Measurements from ENCODE around the gene GJA4.

GJA4 gene

DNA sequence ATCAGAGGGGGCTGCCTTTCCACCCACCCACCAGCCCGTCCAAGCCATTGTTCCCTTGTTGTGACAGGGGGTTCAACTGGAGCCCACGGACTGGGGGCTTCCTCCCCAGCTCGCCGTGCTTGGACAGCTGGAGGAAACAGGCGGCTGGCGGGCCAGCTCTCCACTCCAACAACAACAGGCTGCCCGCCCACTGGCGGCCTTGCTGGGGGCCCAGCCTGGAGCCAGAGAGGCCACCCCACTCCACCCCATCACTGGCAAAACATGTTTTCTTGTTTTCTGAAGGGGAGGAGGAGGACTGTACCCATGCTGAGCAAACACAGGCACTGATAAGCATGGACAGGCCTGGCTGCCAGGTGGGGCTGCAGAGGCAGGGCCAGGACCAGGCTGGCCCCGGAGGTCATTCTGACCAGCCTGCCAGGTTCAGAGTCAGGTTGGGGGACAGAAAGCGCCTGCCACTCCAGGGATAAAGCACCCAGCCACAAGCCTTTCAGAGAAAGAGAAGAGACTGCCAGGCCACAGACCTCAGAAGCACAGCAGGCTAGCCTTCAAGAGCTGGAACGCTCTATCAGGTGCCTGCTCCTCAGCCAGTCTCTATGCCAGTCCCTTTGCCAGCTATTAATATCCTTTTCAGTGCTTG, 32.8 kb downstream of the GJA4 start:
- Histone ChIP-seq H3K4me3 (ENCODE audit: low read length) (no peak overlapping the region), H3K9me3 (replicated peaks; ENCODE audit: low read length) (no peaks in the 10 kb centered on the region), H3K27me3 (ENCODE audit: control insufficient read depth, insufficient read depth, low read length) (no peaks in the 10 kb centered on the region), H3K4me2 (ENCODE audit: low read length) (no peak overlapping the region), H3K4me1 (ENCODE audit: control insufficient read depth, insufficient read depth, low read length) (no peaks in the 10 kb centered on the region), H3K36me3 (ENCODE audit: insufficient read depth, low read length) (no peaks in the 10 kb centered on the region), H3K9ac (ENCODE audit: low read depth, low read length) (no peak overlapping the region)

GRCh38 chr1:34827341-34827941, 34.6 kb downstream of the GJA4 start:
- Histone ChIP-seq H3K9me3 (replicated peaks; ENCODE audit: low read length) (no peaks in the 10 kb centered on the region), H3K9ac (ENCODE audit: low read depth, low read length) (no peak overlapping the region), H3K4me3 (ENCODE audit: low read length) (no peak overlapping the region), H3K36me3 (ENCODE audit: insufficient read depth, low read length) (no peaks in the 10 kb centered on the region), H3K27me3 (ENCODE audit: control insufficient read depth, insufficient read depth, low read length) (no peaks in the 10 kb centered on the region), H3K4me1 (ENCODE audit: control insufficient read depth, insufficient read depth, low read length) (no peaks in the 10 kb centered on the region), H3K4me2 (ENCODE audit: low read length) (no peak overlapping the region)

DNA sequence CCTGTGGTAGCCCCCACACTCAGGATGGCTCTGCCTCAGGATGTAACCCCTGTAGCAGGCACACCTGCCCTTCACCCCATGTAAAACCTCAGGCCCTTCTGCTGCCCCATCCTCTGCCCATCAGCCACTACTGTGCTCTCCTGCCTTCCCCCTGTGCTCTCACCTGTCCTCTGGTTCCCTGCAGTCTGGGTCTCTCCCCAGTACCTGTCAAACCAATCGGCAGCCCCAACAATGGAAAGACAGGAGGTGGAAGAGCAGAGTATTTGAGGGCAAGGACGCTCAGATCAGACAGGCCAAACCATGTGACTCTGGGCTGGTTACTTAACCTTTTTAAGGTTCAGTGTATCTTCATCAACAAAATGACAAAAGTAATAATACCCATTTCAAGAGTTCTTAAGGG, 35.8 kb downstream of the GJA4 start:
- Histone ChIP-seq H3K4me3 (ENCODE audit: low read length) (no peak overlapping the region), H3K4me1 (ENCODE audit: control insufficient read depth, insufficient read depth, low read length) (no peaks in the 10 kb centered on the region), H3K27me3 (ENCODE audit: control insufficient read depth, insufficient read depth, low read length) (no peaks in the 10 kb centered on the region), H3K4me2 (ENCODE audit: low read length) (no peak overlapping the region), H3K9me3 (replicated peaks; ENCODE audit: low read length) (no peaks in the 10 kb centered on the region), H3K36me3 (ENCODE audit: insufficient read depth, low read length) (no peaks in the 10 kb centered on the region), H3K9ac (ENCODE audit: low read depth, low read length) (no peak overlapping the region)

DNA sequence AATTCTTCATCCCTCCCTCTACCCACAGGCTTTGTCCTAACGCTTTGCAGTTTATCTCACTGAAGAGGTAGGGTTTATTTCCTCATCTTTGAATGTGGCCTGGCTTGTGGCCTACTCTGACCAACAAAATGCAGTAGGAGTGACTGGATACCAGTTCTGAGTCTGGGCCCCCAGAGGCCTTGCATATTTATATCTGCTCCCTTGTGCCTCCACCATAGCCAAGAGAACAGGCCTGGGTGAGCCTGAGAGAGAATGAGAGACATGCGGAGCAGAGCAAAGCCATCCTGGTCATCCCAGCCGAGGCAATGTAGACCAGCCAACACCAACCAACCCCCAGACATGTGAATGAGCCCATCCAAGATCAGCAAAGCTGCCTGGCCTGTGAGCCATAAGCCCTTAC, 36.5 kb downstream of the GJA4 start:
- no peak overlapping the region for H3K9ac ChIP-seq (ENCODE audit: low read depth, low read length)
- H3K4me3 ChIP-seq (ENCODE audit: low read length), result no peak overlapping the region
- no peaks in the 10 kb centered on the region for H3K9me3 ChIP-seq (replicated peaks; ENCODE audit: low read length)
- H3K4me1 ChIP-seq (ENCODE audit: control insufficient read depth, insufficient read depth, low read length), result no peaks in the 10 kb centered on the region
- no peaks in the 10 kb centered on the region for H3K27me3 ChIP-seq (ENCODE audit: control insufficient read depth, insufficient read depth, low read length)
- no peak overlapping the region for H3K4me2 ChIP-seq (ENCODE audit: low read length)
- no peaks in the 10 kb centered on the region for H3K36me3 ChIP-seq (ENCODE audit: insufficient read depth, low read length)

DNA sequence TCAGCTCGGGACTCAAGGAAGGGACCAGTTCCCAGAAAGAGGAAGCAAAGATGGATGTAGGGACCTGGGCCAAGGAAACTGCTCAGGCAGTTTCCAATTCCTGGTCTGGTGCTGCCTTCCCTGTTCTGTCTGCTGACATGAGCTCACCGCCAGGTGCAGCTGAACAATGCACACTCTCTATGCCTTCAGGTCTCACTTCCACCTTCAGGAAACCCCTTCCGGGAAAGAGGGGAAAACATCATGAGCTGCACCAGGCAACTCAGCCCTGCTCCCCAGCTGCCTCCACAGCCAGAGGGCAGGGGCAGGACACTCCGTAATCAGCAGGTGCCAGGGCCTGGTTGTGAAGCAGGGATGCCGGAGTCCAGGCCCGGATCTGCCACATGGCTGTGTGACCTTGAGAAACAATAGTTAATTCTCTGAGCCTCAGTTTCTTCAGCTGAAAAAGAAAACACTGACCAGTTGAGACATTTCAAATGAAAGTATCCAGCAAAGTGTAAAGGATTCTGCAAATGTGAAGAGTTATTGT, 39.0 kb downstream of the GJA4 start:
- no peak overlapping the region for H3K4me3 ChIP-seq (ENCODE audit: low read length)
- H3K9ac ChIP-seq (ENCODE audit: low read depth, low read length), result no peak overlapping the region
- no peaks in the 10 kb centered on the region for H3K27me3 ChIP-seq (ENCODE audit: control insufficient read depth, insufficient read depth, low read length)
- no peaks in the 10 kb centered on the region for H3K9me3 ChIP-seq (replicated peaks; ENCODE audit: low read length)
- H3K36me3 ChIP-seq (ENCODE audit: insufficient read depth, low read length), result no peaks in the 10 kb centered on the region
- H3K4me2 ChIP-seq (ENCODE audit: low read length), result no peak overlapping the region
- no peaks in the 10 kb centered on the region for H3K4me1 ChIP-seq (ENCODE audit: control insufficient read depth, insufficient read depth, low read length)

DNA sequence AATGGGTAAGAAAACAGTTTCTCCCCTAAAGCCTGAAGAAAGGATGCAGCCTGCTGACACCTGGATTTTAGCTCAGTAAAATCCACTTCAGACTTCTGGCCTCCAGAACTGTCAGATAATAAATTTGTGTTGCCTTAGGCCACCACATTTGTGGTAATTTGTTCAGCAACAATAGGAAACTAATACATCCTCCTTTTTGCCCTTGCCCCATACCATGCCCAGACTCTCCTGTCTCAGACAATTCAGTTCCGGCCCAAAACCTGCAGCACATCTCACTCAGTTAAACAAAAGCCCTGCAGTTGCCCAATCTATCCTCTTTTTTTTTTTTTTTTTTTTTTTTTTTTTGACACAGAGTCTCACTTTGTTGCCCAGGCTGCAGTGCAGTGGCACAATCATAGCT, 40.9 kb downstream of the GJA4 start:
- no peak overlapping the region for H3K4me2 ChIP-seq (ENCODE audit: low read length)
- no peaks in the 10 kb centered on the region for H3K27me3 ChIP-seq (ENCODE audit: control insufficient read depth, insufficient read depth, low read length)
- H3K36me3 ChIP-seq (ENCODE audit: insufficient read depth, low read length), result no peaks in the 10 kb centered on the region
- H3K9ac ChIP-seq (ENCODE audit: low read depth, low read length), result no peak overlapping the region
- no peak overlapping the region for H3K4me3 ChIP-seq (ENCODE audit: low read length)
- H3K4me1 ChIP-seq (ENCODE audit: control insufficient read depth, insufficient read depth, low read length), result no peaks in the 10 kb centered on the region
- no peaks in the 10 kb centered on the region for H3K9me3 ChIP-seq (replicated peaks; ENCODE audit: low read length)

DNA sequence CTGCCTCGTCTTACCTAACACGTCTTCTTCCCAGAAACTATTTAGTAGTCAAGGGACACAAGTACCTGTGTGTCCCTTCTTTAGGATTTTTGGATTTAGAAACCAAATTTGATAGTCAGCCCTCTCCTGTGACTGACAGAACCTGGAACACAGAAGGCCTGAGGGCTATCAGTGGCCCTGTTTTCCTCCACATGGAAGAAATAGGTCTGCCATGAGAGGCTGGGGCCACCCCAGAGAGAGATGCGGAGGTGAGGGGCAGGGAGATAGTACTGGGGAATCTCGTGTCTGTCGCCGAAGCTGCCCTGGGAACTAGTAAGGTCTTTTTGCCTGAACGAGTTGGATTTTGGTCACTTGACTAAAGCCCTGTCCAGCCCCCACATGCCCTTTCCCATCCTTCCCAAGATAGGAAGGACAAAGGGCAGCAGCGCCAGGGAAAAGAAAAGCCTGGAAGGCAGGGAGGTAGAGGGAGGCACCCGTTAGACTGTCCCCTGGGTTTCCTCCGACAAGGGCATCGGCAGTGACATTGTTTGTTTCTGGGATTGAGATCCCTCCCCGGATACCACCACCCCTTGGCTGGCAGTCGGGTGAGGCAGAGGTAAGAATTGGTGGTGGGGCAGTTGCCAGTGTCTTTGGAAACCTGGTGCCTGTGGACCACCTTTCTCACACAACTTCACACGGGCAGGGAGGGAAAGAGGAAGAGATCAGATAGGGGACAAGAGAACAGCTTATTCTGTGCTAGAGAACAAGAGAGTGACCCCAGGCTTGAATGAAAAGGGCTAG, 46.9 kb downstream of the GJA4 start:
- Histone ChIP-seq H3K36me3 (ENCODE audit: insufficient read depth, low read length) (no peaks in the 10 kb centered on the region), H3K4me3 (ENCODE audit: low read length) (no peak overlapping the region), H3K4me1 (ENCODE audit: control insufficient read depth, insufficient read depth, low read length) (no peaks in the 10 kb centered on the region), H3K9ac (ENCODE audit: low read depth, low read length) (no peak overlapping the region), H3K4me2 (ENCODE audit: low read length) (no peak overlapping the region), H3K9me3 (replicated peaks; ENCODE audit: low read length) (no peaks in the 10 kb centered on the region), H3K27me3 (ENCODE audit: control insufficient read depth, insufficient read depth, low read length) (no peaks in the 10 kb centered on the region)

DNA sequence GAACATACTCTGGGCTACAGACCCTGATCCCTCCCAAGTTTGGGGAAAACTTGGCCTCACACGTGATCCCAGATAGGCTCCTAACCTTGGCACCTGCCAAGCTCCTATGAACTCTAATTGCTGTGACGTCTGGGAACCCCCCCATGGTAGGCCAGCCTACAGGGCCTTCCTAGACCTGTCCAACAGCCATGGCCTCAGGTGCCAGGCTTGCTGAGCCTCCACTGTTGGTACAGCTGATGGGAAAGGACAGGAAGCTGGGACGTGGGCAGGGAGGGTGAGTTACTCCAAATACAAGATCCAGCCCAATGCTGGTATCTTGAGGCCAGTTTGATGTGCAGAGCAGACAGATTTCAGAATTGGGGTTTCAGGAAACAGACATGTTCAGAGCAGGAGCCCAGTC, 47.6 kb downstream of the GJA4 start:
- no peaks in the 10 kb centered on the region for H3K36me3 ChIP-seq (ENCODE audit: insufficient read depth, low read length)
- no peaks in the 10 kb centered on the region for H3K27me3 ChIP-seq (ENCODE audit: control insufficient read depth, insufficient read depth, low read length)
- H3K4me3 ChIP-seq (ENCODE audit: low read length), result no peak overlapping the region
- H3K4me1 ChIP-seq (ENCODE audit: control insufficient read depth, insufficient read depth, low read length), result no peaks in the 10 kb centered on the region
- no peaks in the 10 kb centered on the region for H3K9me3 ChIP-seq (replicated peaks; ENCODE audit: low read length)
- no peak overlapping the region for H3K9ac ChIP-seq (ENCODE audit: low read depth, low read length)
- H3K4me2 ChIP-seq (ENCODE audit: low read length), result no peak overlapping the region

DNA sequence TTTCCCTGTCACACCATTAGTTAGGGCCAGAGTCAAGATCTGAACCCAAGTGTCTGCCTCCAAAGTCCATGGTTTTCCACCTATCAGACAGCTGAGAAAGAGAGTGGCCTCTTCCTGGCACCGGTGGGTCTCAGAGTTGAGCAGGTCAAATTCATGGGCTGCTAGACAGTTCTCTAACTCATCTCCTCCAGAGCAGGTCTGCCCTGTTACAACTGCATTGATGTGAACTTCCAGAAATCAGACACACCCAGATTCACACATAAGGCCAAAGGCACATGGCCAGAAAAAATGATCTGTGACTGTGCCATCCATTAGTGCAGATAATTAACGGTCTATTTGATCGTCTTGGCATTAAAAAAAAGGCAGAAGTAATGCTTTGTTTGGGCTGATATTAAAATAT, 49.3 kb downstream of the GJA4 start:
- Histone ChIP-seq H3K4me3 (ENCODE audit: low read length) (no peak overlapping the region), H3K9ac (ENCODE audit: low read depth, low read length) (no peak overlapping the region)

DNA sequence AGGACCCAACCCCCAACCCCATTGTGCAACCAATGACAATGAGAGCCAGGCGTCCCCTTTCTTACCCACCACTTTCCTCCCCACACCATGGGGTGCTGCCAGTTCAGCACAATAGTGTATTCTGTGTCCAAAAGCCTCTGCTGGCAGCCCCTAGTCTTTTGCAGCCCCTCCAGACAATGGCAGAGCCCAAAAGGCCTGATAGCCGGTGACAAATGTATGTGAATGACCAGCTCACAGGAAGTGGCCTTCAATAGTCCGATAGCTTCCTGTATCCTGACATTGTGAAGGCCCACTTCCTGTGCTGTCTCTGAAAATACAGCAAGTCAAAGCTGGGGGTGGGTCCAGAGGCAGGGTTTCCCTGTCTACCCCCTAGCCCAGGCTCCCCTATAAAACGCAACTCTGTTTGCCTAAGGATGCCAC, 50.2 kb downstream of the GJA4 start:
- Histone ChIP-seq H3K4me3 (ENCODE audit: low read length) (no peak overlapping the region), H3K4me2 (ENCODE audit: low read length) (no peak overlapping the region), H3K9ac (ENCODE audit: low read depth, low read length) (no peak overlapping the region), H3K27me3 (ENCODE audit: control insufficient read depth, insufficient read depth, low read length) (no peaks in the 10 kb centered on the region), H3K9me3 (replicated peaks; ENCODE audit: low read length) (no peaks in the 10 kb centered on the region), H3K4me1 (ENCODE audit: control insufficient read depth, insufficient read depth, low read length) (no peaks in the 10 kb centered on the region), H3K36me3 (ENCODE audit: insufficient read depth, low read length) (no peaks in the 10 kb centered on the region)

More for the DNA sequence above, 49.3 kb downstream of the GJA4 start:
- no peaks in the 10 kb centered on the region for H3K27me3 ChIP-seq (ENCODE audit: control insufficient read depth, insufficient read depth, low read length)
- no peaks in the 10 kb centered on the region for H3K36me3 ChIP-seq (ENCODE audit: insufficient read depth, low read length)
- no peak overlapping the region for H3K4me2 ChIP-seq (ENCODE audit: low read length)
- H3K9me3 ChIP-seq (replicated peaks; ENCODE audit: low read length), result no peaks in the 10 kb centered on the region
- H3K4me1 ChIP-seq (ENCODE audit: control insufficient read depth, insufficient read depth, low read length), result no peaks in the 10 kb centered on the region

DNA sequence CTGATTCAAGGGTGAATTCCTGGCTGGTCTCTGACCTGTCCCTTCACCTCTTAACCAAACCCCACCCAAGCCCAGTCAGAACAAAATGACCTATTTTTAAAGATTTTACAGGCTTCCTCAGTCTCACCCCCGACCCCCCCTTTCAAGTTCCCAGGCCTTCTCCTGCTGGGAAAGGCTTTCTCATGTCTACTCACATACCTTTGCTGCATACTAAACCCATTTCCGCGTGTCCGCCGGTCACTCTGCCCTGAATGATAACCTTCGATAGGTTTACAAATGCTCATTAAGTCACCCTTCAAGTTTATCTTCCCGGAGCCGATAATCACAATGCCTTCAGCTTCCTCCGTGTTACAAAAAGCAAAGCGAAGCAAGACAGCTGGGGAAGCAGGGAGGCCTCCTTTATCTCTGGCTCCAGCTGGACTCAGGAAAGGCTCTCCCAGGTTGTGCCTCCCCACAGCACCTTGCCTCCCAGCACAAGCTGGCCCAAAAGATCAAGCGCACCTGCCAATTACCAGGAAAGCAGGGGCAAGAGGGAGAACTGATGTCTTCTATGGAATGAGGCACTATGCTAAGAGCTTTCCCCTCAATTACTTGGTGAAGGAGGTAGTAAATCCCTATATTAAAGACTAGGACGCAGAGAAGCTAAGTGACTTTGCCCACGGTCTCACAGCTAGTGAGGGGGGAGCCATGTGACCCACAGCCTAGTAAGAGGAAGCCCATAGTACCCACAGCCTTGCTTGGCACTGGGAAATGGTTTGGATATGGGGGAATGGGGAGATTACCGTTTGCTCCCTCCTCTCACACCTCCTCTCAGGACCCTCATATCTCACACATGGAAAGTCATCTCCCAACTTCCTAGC, 50.8 kb downstream of the GJA4 start:
- Histone ChIP-seq H3K4me3 (ENCODE audit: low read length) (no peak overlapping the region), H3K9ac (ENCODE audit: low read depth, low read length) (no peak overlapping the region)

More for the DNA sequence above, 50.8 kb downstream of the GJA4 start:
- no peaks in the 10 kb centered on the region for H3K27me3 ChIP-seq (ENCODE audit: control insufficient read depth, insufficient read depth, low read length)
- no peaks in the 10 kb centered on the region for H3K9me3 ChIP-seq (replicated peaks; ENCODE audit: low read length)
- no peaks in the 10 kb centered on the region for H3K36me3 ChIP-seq (ENCODE audit: insufficient read depth, low read length)
- no peaks in the 10 kb centered on the region for H3K4me1 ChIP-seq (ENCODE audit: control insufficient read depth, insufficient read depth, low read length)
- no peak overlapping the region for H3K4me2 ChIP-seq (ENCODE audit: low read length)

All from skeletal muscle satellite cell (primary cell).